AG04450 (cell line): Measurements from ENCODE around the gene STK26. TPM values are rescaled to one million over a fixed set of nuclear protein-coding genes. Genes with fewer than 3 reads are reported as not detected.
"Not testable (repeated sequence)": the region's sequence is repeated elsewhere in the genome, so short reads cannot be mapped to it uniquely, and the experiment has no call there.

Source experiments
- CTCF ChIA-PET: fragments of 300-600, 350-600 bp; formaldehyde crosslinking; extraction: SDS; loops from one replicate; lab custom pipeline; 2022; ENCODE audit warnings: antibody characterized with exemption, inconsistent platforms; lab: Charles Lee
- POLR2A ChIA-PET: fragments of 350-600 bp; formaldehyde crosslinking; extraction: SDS; loops from one replicate; lab custom pipeline; 2021; ENCODE audit warnings: antibody characterized with exemption, inconsistent platforms; lab: Yijun Ruan, JAX
- DNase-seq: peaks from one replicate; pipeline ENCODE4 v3.0.0-alpha.2; 2011; ENCODE audit warnings: low read depth, low spot score
- H3K27ac ChIP-seq: one replicate; pipeline ENCODE4 v1.5.1; 2012; ENCODE audit warnings: low read depth, low read length, control low read depth
- H3K27me3 ChIP-seq: one replicate; pipeline ENCODE4 v1.6.0; 2012; ENCODE audit warnings: low read length; ENCODE audit not compliant: control insufficient read depth, insufficient read depth
- H3K4me3 ChIP-seq: 2 replicates; pipeline ENCODE4 v1.5.1; 2011; ENCODE audit warnings: mild to moderate bottlenecking, low read depth, low read length, control low read depth
- H3K9me3 ChIP-seq: 2 replicates; pipeline ENCODE4 v1.5.1; 2012; ENCODE audit warnings: low read length; ENCODE audit not compliant: control insufficient read depth, insufficient read depth
- CTCF ChIP-seq: IDR thresholded peaks from 2 replicates; pipeline ENCODE4 v1.5.1; 2011; ENCODE audit warnings: low read depth, low read length, control low read depth, inconsistent platforms
- polyA plus RNA-seq: library from polyadenylated mRNA; depleted of rRNA; stranded (reverse); fragments of >200 nt; gene quantifications from 2 replicates; pipeline ENCODE4 v1.2.3, GENCODE V29; 2011

STK26 gene
- polyA plus RNA-seq, 1 experiment = 0.61 TPM

GRCh38 chrX:132094164-132094563 is 71.1 kb downstream of the STK26 start:
- ChIA-PET POLR2A (no interaction called here), CTCF (no interaction called here)
- no peaks in the 10 kb centered on the region for H3K9me3 ChIP-seq
- no peak for DNase-seq
- H3K4me3 ChIP-seq = no peak overlapping the region
- TF ChIP-seq CTCF = no peak
- no peak overlapping the region for H3K27ac ChIP-seq
- H3K27me3 ChIP-seq = no peaks in the 10 kb centered on the region

GRCh38 chrX:132098704-132099103 is 75.6 kb downstream of the STK26 start:
- DNase-seq, POLR2A ChIA-PET, H3K4me3 ChIP-seq, H3K9me3 ChIP-seq, CTCF ChIA-PET, H3K27me3 ChIP-seq, H3K27ac ChIP-seq: not testable (repeated sequence)

GRCh38 chrX:132101206-132101605 is 78.1 kb downstream of the STK26 start:
- H3K27ac ChIP-seq = no peak overlapping the region
- POLR2A ChIA-PET = no interaction called here
- CTCF ChIA-PET = interaction anchor here (3.1 kb wide), 1 partner anchor 9 kb away, joined by 13 read pairs; no protein-coding TSS in a partner anchor
- no peak for TF ChIP-seq CTCF
- H3K9me3 ChIP-seq = no peaks in the 10 kb centered on the region
- no peak for DNase-seq
- H3K27me3 ChIP-seq = no peaks in the 10 kb centered on the region
- no peak overlapping the region for H3K4me3 ChIP-seq

- H3K9me3 ChIP-seq = no peaks in the 10 kb centered on the region
- TF ChIP-seq CTCF = no peak
- H3K27me3 ChIP-seq = no peaks in the 10 kb centered on the region
- no peak overlapping the region for H3K27ac ChIP-seq
- no peak overlapping the region for H3K4me3 ChIP-seq
- ChIA-PET POLR2A (no interaction called here), CTCF (interaction anchor here (3.1 kb wide), 1 partner anchor 9 kb away, joined by 13 read pairs; no protein-coding TSS in a partner anchor)
- no peak for DNase-seq
Observed at GRCh38 chrX:132101799-132102198, 78.7 kb downstream of the STK26 start.

GRCh38 chrX:132107291-132107690 is 84.2 kb downstream of the STK26 start:
- no peak for DNase-seq
- POLR2A ChIA-PET = no interaction called here
- CTCF ChIA-PET = no interaction called here
- Histone ChIP-seq H3K9me3 (no peaks in the 10 kb centered on the region), H3K4me3 (no peak overlapping the region), H3K27ac (no peak overlapping the region), H3K27me3 (no peaks in the 10 kb centered on the region)
- TF ChIP-seq CTCF = no peak

GRCh38 chrX:132114607-132115006 is 91.5 kb downstream of the STK26 start:
- POLR2A ChIA-PET = no interaction called here
- no peak for TF ChIP-seq CTCF
- no peaks in the 10 kb centered on the region for H3K27me3 ChIP-seq
- H3K4me3 ChIP-seq = no peak overlapping the region
- no peaks in the 10 kb centered on the region for H3K9me3 ChIP-seq
- no peak overlapping the region for H3K27ac ChIP-seq
- no peak for DNase-seq
- CTCF ChIA-PET = no interaction called here
